GM21526 (cell line): ENCODE measurements around the gene PCDHGC4.

Source experiments
- ATAC-seq: cut with Tn5 transposase; IDR thresholded peaks from one replicate; pipeline ENCODE4 v1.9.1; 2021; ENCODE audit warnings: moderate library complexity; ENCODE audit not compliant: unreplicated experiment, low FRiP score

Gene PCDHGC4

DNA sequence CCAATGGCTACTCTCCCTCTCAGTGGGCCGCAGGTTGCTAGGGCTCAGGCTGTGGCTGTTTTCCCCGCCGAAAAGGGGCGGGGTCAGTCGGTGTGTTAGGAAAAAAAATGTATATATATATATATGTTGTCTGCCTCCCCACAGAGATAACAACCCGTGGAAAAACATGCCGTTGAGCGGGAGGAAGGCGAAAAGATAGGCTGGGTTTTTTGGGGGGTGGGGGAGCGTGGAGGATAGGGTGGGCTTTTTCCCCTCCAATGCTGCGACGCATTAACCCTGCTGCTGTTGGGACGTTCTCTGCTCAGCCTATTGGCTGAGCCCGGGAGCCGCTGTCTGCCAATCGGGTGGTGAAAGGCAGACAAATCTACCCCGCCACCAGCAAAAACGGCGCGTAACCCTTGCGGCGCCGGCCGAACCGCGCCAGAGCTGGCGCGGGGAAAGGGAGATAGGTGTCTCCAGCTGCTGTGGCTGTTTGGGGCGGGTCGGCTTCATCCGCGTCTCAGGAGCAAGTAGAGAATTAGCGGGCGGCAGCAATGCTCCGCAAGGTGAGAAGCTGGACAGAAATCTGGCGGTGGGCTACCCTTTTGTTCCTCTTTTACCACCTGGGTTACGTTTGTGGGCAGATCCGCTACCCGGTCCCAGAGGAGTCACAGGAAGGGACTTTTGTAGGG, at the start of gene PCDHGC4:
PCDHGC4 (plus strand) TSS at position 390 of the 671 bp plus-strand sequence; CDS start at position 534, 144 bp downstream.
- no peak for ATAC-seq

DNA sequence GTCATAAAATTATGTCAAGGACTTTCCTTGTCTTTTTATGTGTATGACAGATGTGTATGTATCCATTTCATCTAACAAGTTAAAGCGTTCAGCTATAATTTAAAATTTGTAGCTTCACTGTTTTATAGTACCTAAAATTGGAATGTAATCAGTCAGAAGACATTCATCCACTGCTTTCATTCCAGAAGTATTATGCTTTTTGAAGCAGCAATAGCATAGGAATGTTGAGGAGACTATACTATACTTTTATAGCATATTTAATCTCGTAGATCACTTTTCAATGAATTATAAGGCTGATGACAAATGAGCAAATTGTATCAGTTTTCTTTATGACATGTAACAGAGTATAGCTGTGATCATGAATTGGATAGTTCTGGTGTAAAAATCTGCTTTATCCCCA, 47.6 kb upstream of the PCDHGC4 start:
- ATAC-seq: no peak

DNA sequence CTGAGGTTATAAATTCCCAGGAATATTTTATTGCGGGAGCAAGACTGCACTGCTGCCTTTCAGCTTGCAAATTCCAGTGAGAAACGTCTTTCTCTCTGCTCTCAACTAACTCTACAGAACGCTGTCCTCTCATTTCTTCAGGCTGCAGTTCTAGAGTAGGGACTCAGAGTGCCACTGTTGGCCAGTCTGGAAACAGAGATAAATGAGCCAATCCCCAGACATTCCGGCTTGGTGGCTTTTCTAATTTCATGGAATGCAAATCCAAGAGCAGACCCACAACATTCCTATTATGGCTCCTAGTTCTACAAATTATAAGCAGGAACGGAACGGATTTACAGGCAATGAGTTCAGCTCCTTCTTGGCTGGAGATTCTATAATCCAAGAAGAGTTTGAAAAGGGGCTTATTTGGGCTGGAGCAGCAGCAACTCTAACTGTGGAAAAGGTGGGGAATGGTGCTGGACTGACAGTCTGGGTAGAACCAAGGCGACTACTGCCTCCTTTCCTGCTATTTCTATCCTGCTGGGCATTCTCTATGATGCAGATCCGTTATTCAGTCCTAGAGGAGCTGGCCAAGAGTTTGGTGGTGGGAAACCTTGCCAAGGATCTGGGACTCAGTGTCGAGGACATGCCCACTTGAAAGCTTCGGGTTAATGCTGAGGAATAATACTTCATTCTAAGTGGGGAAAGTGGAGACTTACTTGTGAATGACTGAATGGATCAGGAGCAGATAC, 45.3 kb upstream of the PCDHGC4 start:
- no peak for ATAC-seq

- ATAC-seq: no peak
These were observed 44.5 kb upstream of the PCDHGC4 start for GRCh38 chr5:141440341-141440740.

DNA sequence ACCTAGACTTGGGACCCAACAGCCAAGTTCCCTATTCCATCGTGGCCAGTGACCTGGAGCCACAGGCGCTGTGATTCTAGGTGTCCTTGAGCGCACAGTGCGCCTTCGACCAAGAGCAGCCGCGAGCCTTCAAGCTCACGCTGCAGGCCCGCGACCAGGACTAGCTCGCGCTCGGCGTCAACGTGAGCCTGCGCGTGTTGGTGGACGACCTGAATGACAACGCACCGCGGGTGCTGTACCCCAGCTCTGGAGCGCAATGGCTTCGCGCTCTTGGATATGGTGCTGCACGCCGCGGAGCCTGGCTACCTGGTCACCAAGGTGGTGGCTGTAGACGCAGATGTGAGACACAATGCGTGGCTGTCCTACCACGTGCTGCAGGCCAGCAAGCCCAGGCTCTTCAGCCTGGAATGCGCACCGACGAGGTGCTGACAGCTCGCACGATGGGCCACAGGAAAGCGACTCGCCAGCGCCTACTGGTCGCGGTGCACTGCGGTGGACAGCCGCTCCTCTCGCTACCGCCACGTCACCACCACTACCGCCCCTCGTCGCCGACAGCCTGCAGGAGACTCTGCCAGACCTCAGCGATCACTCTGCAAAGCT, 43.2 kb upstream of the PCDHGC4 start:
- no peak for ATAC-seq

GRCh38 chr5:141465351-141465750, 19.5 kb upstream of the PCDHGC4 start:
- no peak for ATAC-seq

DNA sequence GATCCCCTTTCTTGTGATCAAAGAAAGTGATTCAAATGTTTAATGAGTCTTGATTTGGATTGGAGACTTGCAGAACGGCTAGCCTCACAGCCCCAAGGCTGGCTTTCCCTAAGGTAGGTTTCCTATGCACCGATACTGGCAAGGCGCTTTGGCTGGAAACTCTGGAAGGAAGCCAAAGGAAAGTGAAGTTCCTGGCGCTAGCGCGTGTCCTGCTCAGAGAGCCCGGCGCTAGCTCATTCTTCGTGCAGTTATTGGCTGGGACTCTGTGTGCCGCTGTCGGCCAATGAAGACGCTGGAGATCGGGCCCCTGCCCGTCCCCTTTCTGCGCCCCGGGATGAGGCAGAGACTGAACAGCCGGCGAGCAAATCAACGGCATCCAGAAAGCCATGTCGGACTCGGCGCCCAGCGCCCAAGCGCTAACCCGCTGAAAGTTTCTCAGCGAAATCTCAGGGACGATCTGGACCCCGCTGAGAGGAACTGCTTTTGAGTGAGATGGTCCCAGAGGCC, 9.2 kb upstream of the PCDHGC4 start, which contains the start of gene PCDHGC3:
PCDHGC3 (plus strand) TSS at position 342 of the 507 bp plus-strand sequence; CDS start at position 493, 151 bp downstream.
- peak; percentile 99 for ATAC-seq

GRCh38 chr5:141476132-141476911, 8.5 kb upstream of the PCDHGC4 start:
- ATAC-seq: no peak

GRCh38 chr5:141477044-141477575, 7.7 kb upstream of the PCDHGC4 start:
- ATAC-seq: no peak

DNA sequence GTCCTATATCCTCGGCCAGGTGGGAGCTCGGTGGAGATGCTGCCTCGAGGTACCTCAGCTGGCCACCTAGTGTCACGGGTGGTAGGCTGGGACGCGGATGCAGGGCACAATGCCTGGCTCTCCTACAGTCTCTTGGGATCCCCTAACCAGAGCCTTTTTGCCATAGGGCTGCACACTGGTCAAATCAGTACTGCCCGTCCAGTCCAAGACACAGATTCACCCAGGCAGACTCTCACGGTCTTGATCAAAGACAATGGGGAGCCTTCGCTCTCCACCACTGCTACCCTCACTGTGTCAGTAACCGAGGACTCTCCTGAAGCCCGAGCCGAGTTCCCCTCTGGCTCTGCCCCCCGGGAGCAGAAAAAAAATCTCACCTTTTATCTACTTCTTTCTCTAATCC, 7.0 kb upstream of the PCDHGC4 start:
- ATAC-seq: no peak

GRCh38 chr5:141478321-141478945, 6.4 kb upstream of the PCDHGC4 start:
- no peak for ATAC-seq

- ATAC-seq: no peak
These were observed 5.1 kb upstream of the PCDHGC4 start for GRCh38 chr5:141479776-141480175.

- ATAC-seq: no peak
These were observed 928 bp upstream of the PCDHGC4 start for GRCh38 chr5:141483902-141484301.

DNA sequence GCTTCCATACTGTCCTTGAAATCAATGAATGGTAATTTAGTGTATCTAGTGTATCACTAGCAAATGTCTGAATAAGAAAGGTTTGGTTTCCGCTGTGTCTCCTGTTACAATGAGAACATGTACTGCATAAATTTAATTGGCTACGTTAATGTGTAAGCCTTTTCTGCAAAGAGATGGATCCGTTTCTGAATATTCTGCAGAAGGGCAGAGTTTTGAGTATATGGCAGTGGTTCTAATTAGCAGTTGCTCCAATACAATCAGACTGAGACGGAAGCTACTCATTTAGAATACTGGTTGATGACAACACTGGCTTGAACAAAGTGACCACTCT, 555 bp upstream of the PCDHGC4 start:
- ATAC-seq: no peak

- ATAC-seq: no peak
These were observed 658 bp downstream of the PCDHGC4 start for GRCh38 chr5:141485321-141486055.

- no peak for ATAC-seq
These were observed 1.3 kb downstream of the PCDHGC4 start for GRCh38 chr5:141486091-141486490.

- ATAC-seq: no peak
These were observed 2.3 kb downstream of the PCDHGC4 start for GRCh38 chr5:141487131-141487530.

DNA sequence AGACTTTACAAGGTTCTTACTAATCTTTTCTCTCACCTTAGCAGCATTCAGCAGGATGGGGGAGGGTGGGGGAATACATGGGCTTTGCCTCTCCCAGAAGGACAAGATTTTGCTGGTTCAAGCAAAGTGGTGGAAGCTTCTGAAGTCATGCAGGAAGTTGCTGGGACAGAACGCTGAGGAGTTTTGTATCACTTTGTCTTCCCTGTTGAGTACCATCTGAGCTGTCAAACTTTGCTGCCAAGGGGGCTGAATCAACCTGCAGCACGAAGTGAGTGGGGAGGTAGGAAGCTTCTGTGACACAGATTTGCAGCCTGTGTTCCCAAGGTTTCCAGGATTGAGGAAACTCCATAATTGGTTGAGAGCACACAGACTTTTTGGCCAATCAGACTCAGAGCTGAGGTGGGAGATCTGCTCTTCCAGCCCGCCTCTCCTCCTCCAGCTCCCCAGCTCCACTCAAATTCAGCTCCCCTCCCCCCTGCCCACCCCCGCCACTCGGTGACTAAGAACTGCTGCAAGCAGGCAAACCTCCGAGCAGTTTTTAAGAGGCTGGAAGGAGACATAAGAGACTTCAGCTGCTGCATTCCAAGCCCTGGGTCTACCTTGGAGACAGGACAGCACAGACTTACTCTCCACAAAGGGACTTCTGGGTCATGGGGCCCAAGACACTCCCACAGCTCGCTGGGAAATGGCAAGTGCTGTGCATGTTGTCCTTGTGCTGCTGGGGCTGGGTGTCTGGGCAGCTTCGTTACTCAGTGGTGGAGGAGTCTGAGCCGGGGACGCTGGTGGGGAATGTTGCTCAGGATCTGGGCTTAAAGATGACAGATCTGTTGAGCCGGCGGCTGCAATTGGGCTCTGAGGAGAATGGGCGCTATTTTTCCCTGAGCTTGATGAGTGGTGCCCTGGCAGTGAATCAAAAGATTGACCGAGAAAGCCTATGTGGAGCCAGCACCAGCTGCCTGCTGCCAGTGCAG, 4.0 kb downstream of the PCDHGC4 start, which contains the start of gene PCDHGC5:
PCDHGC5 (plus strand) TSS at position 491 of the 971 bp plus-strand sequence; CDS start at position 651, 160 bp downstream.
- no peak for ATAC-seq
